T-helper 2 cell (primary cell): Measurements from ENCODE around the gene CLDN8.

Source experiments
- DNase-seq, 5 experiments: peaks; one replicate each; pipeline versions ENCODE4 v3.0.0 to v3.0.0-alpha.2; 2012 to 2022

The CLDN8 gene

GRCh38 chr21:30200000-30200399, 15.9 kb downstream of the CLDN8 start:
- no peak for DNase-seq

GRCh38 chr21:30194701-30195299, 21.1 kb downstream of the CLDN8 start:
- DNase-seq = peak in 1 of 5 experiments; percentile 34

GRCh38 chr21:30193201-30193600, 22.7 kb downstream of the CLDN8 start:
- DNase-seq = no peak

- DNase-seq = no peak
Measured at GRCh38 chr21:30190554-30190953, 25.3 kb downstream of the CLDN8 start.

GRCh38 chr21:30189773-30190172, 26.1 kb downstream of the CLDN8 start:
- no peak for DNase-seq

- no peak for DNase-seq
Measured at GRCh38 chr21:30186242-30186641, 29.7 kb downstream of the CLDN8 start.

GRCh38 chr21:30168086-30168485, 47.8 kb downstream of the CLDN8 start:
- no peak for DNase-seq

- DNase-seq = no peak
Measured at GRCh38 chr21:30166705-30167104, 49.2 kb downstream of the CLDN8 start, which contains the start of gene CLDN17. TSS of gene CLDN17 (minus strand) at chr21:30166805. CDS start at chr21:30166617, 188 bp downstream.

- DNase-seq = no peak
Measured at GRCh38 chr21:30166171-30166570, 49.7 kb downstream of the CLDN8 start.

GRCh38 chr21:30164796-30165195, 51.1 kb downstream of the CLDN8 start:
- no peak for DNase-seq
